Neural progenitor cell (in vitro differentiated cells): Measurements from ENCODE around the gene ZNF763. TPM values are rescaled to one million over a fixed set of nuclear protein-coding genes. Genes with fewer than 3 reads are reported as not detected.
A peak's percentile ranks its signal among the peaks of the same experiment; 100 is the strongest.

Source experiments
- DNase-seq: peaks from one replicate; pipeline ENCODE4 v3.0.0-alpha.2; 2016; ENCODE audit warnings: low spot score
- H2AFZ ChIP-seq: fragments of 200-600 bp; sonication (generic); replicated peaks from 2 replicates; pipeline ENCODE4 v1.6.1; 2016; ENCODE audit warnings: antibody characterized with exemption
- H3F3A ChIP-seq: fragments of 200-600 bp; sonication (generic); 2 replicates; pipeline ENCODE4 v1.6.1; 2016; ENCODE audit warnings: antibody characterized with exemption, low read depth
- H3K27ac ChIP-seq: fragments of 200-600 bp; sonication (generic); 2 replicates; pipeline ENCODE4 v1.5.1; 2016; ENCODE audit warnings: mild to moderate bottlenecking
- H3K27me3 ChIP-seq: fragments of 200-600 bp; sonication (generic); 2 replicates; pipeline ENCODE4 v1.6.1; 2016; ENCODE audit warnings: mild to moderate bottlenecking, moderate library complexity
- H3K36me3 ChIP-seq: fragments of 200-600 bp; sonication (generic); 2 replicates; pipeline ENCODE4 v1.5.1; 2016
- H3K4me1 ChIP-seq: fragments of 200-600 bp; sonication (generic); 2 replicates; pipeline ENCODE4 v1.6.1; 2016; ENCODE audit warnings: mixed run types
- H3K4me2 ChIP-seq: fragments of 200-600 bp; sonication (generic); 2 replicates; pipeline ENCODE4 v1.6.1; 2016
- H3K4me3 ChIP-seq: fragments of 200-600 bp; sonication (generic); 2 replicates; pipeline ENCODE4 v1.5.1; 2016
- H3K79me2 ChIP-seq: fragments of 200-600 bp; sonication (generic); 2 replicates; pipeline ENCODE4 v1.6.1; 2016; ENCODE audit warnings: low read depth
- H3K9ac ChIP-seq: fragments of 200-600 bp; sonication (generic); 2 replicates; pipeline ENCODE4 v1.6.1; 2016
- H3K9me3 ChIP-seq: fragments of 200-600 bp; sonication (generic); 2 replicates; pipeline ENCODE4 v1.5.1; 2016; ENCODE audit warnings: low read depth
- H4K20me1 ChIP-seq: fragments of 200-600 bp; sonication (generic); 2 replicates; pipeline ENCODE4 v1.6.1; 2016; ENCODE audit warnings: low read depth
- H3K27ac Mint-ChIP-seq: 3 replicates; pipeline ENCODE4 v1.8.0; 2021; ENCODE audit warnings: mixed read lengths
- H3K27me3 Mint-ChIP-seq: 2 replicates; pipeline ENCODE4 v1.8.0; 2022; ENCODE audit warnings: low read depth, mild to moderate bottlenecking, inconsistent platforms, moderate library complexity, mixed read lengths; ENCODE audit not compliant: insufficient read depth
- H3K36me3 Mint-ChIP-seq: 3 replicates; pipeline ENCODE4 v1.8.0; 2021; ENCODE audit warnings: mixed read lengths
- H3K4me1 Mint-ChIP-seq: 3 replicates; pipeline ENCODE4 v1.8.0; 2021; ENCODE audit warnings: mixed read lengths
- H3K4me3 Mint-ChIP-seq: 3 replicates; pipeline ENCODE4 v1.8.0; 2021; ENCODE audit warnings: mild to moderate bottlenecking, moderate library complexity, mixed read lengths
- H3K9me3 Mint-ChIP-seq: 3 replicates; pipeline ENCODE4 v1.8.0; 2020; ENCODE audit warnings: mixed read lengths
- EZH2 ChIP-seq: fragments of 200-600 bp; sonication (generic); IDR thresholded peaks from 2 replicates; pipeline ENCODE4 v1.6.1; 2017; ENCODE audit warnings: antibody characterized with exemption, mild to moderate bottlenecking, moderate library complexity
- EZH2phosphoT487 ChIP-seq: fragments of 200-600 bp; sonication (generic); IDR thresholded peaks from 2 replicates; pipeline ENCODE4 v1.6.1; 2017; ENCODE audit warnings: antibody characterized with exemption
- small RNA-seq: library from RNA; depleted of rRNA; stranded (forward); fragments of <200 nt; gene quantifications from one replicate; pipeline ENCODE3, GENCODE V24; 2015
- total RNA-seq: library from RNA; depleted of rRNA; stranded (reverse); fragments of >200 nt; gene quantifications from 2 replicates; pipeline ENCODE4 v1.2.3, GENCODE V29; 2015; ENCODE audit warnings: low replicate concordance
- TF ChIP-seq, protein P1 (sequence below): fragments of 200-600 bp; sonication (generic); IDR thresholded peaks from 2 replicates; pipeline ENCODE4 v1.5.1; 2017; ENCODE audit warnings: antibody characterized with exemption, mild to moderate bottlenecking

ZNF763 gene
- total RNA-seq, 1 donor from 2014 or later, result 17.7 TPM

DNA sequence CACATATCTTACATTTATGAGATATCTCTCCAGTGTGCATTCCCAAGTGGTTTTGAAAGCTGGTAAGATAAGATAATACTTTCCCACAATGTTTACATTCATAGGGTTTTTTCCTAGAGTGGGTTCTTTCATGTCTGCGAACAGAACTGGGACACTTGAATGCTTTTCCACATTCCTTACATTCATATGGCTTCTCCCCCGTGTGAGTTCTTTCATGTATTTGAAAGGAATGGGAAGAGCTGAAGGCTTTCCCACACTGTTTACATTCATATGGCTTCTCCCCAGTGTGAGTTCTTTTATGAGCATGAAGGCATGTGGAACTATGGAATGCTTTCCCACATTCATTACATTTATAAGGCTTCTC lies 50.9 kb downstream of the ZNF763 start:
- peaks cover 62% of the 10 kb centered on the region for H3K36me3 Mint-ChIP-seq
- Histone ChIP-seq H3K4me1 (no peaks in the 10 kb centered on the region), H3K36me3 (peaks cover 47% of the 10 kb centered on the region)

More for the DNA sequence above, 50.9 kb downstream of the ZNF763 start:
- Histone ChIP-seq H3K27ac (no peak overlapping the region), H3K4me2 (no peak overlapping the region), H2AFZ (no peak overlapping the region), H3K27me3 (no peaks in the 10 kb centered on the region), H4K20me1 (no peaks in the 10 kb centered on the region), H3K9me3 (peaks cover 42% of the 10 kb centered on the region), H3K4me3 (peak overlapping the region; percentile 17), H3K9ac (no peak overlapping the region), H3K79me2 (peaks cover 3% of the 10 kb centered on the region), H3F3A (peaks cover 16% of the 10 kb centered on the region)
- Mint-ChIP-seq H3K27ac (no peak overlapping the region), H3K4me1 (no peaks in the 10 kb centered on the region), H3K9me3 (peaks cover 82% of the 10 kb centered on the region), H3K4me3 (no peak overlapping the region), H3K27me3 (peaks cover 4% of the 10 kb centered on the region)
- TF ChIP-seq, protein P1, sequence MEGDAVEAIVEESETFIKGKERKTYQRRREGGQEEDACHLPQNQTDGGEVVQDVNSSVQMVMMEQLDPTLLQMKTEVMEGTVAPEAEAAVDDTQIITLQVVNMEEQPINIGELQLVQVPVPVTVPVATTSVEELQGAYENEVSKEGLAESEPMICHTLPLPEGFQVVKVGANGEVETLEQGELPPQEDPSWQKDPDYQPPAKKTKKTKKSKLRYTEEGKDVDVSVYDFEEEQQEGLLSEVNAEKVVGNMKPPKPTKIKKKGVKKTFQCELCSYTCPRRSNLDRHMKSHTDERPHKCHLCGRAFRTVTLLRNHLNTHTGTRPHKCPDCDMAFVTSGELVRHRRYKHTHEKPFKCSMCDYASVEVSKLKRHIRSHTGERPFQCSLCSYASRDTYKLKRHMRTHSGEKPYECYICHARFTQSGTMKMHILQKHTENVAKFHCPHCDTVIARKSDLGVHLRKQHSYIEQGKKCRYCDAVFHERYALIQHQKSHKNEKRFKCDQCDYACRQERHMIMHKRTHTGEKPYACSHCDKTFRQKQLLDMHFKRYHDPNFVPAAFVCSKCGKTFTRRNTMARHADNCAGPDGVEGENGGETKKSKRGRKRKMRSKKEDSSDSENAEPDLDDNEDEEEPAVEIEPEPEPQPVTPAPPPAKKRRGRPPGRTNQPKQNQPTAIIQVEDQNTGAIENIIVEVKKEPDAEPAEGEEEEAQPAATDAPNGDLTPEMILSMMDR, result no peak
- no peak for TF ChIP-seq EZH2
- TF ChIP-seq EZH2phosphoT487, result no peak
- no peak for DNase-seq

Small RNA genes lying within 50 kb of the gene (small RNA-seq; reads per million reads assigned to genes)
- not detected for gene RNA5SP464
- gene RNA5SP465, result not detected

Other genes with a start within 250 kb of the ZNF763 start
- gene ZNF823, start 226.1 kb upstream of the ZNF763 start, total RNA-seq, result 9.2 and 12.3 TPM in 2 replicates
- 6.5 and 7.3 TPM in 2 replicates for gene ZNF441, start 198.0 kb upstream of the ZNF763 start, total RNA-seq
- gene ZNF491, start 166.5 kb upstream of the ZNF763 start, total RNA-seq, result 5.5 and 6.0 TPM in 2 replicates
- gene ZNF440, start 150.8 kb upstream of the ZNF763 start, total RNA-seq, result 19.5 and 25.8 TPM in 2 replicates
- gene ZNF439, start 116.3 kb upstream of the ZNF763 start, total RNA-seq, result 5.2 and 6.5 TPM in 2 replicates
- gene ZNF69, start 77.3 kb upstream of the ZNF763 start, total RNA-seq, result 62.4 and 73.7 TPM in 2 replicates
- gene ZNF700, start 39.9 kb upstream of the ZNF763 start, total RNA-seq, result 18.3 and 29.4 TPM in 2 replicates
- 8.2 and 8.3 TPM in 2 replicates for gene ZNF433, start 70.6 kb downstream of the ZNF763 start, total RNA-seq
- gene ZNF878, start 87.9 kb downstream of the ZNF763 start, total RNA-seq, result 2.6 and 3.0 TPM in 2 replicates
- gene ZNF844, start 99.7 kb downstream of the ZNF763 start, total RNA-seq, result 16.3 and 16.5 TPM in 2 replicates
- gene ZNF20, start 175.3 kb downstream of the ZNF763 start, total RNA-seq, result 27.9 and 29.4 TPM in 2 replicates
- 39.8 and 42.9 TPM in 2 replicates for gene ZNF625, start 191.7 kb downstream of the ZNF763 start, total RNA-seq
- 16.7 and 17.8 TPM in 2 replicates for gene ZNF136, start 198.1 kb downstream of the ZNF763 start, total RNA-seq